CD1c-positive myeloid dendritic cell (primary cell): ENCODE results near the gene PDCD6IP.
"Not testable (repeated sequence)": the region's sequence is repeated elsewhere in the genome, so short reads cannot be mapped to it uniquely, and the experiment has no call there.

Source experiments
- DNase-seq: peaks from one replicate; pipeline ENCODE4 v3.0.0-alpha.2; 2016; ENCODE audit errors: extremely low spot score

The PDCD6IP gene

GRCh38 chr3:33798418-33799201, at the start of gene PDCD6IP:
Gene PDCD6IP, plus strand, starts transcription at chr3:33798630. Its CDS starts 99 bp downstream, at chr3:33798729.
- peak; percentile 94 for DNase-seq

GRCh38 chr3:33749546-33750210, 48.8 kb upstream of the PDCD6IP start:
- peak; percentile 56 for DNase-seq

GRCh38 chr3:33750211-33750548, 48.2 kb upstream of the PDCD6IP start:
- no peak for DNase-seq

GRCh38 chr3:33751336-33751735, 47.1 kb upstream of the PDCD6IP start:
- no peak for DNase-seq

- not testable (repeated sequence) for DNase-seq
Measured at GRCh38 chr3:33754391-33754790, 44.0 kb upstream of the PDCD6IP start.

GRCh38 chr3:33758281-33758680, 40.1 kb upstream of the PDCD6IP start:
- no peak for DNase-seq

GRCh38 chr3:33758864-33759263, 39.6 kb upstream of the PDCD6IP start:
- DNase-seq, result no peak

GRCh38 chr3:33768578-33769330, 29.7 kb upstream of the PDCD6IP start:
- DNase-seq, result no peak

- no peak for DNase-seq
Measured at GRCh38 chr3:33773637-33774036, 24.8 kb upstream of the PDCD6IP start.

- no peak for DNase-seq
Measured at GRCh38 chr3:33775363-33775762, 23.1 kb upstream of the PDCD6IP start.

- DNase-seq, result no peak
Measured at GRCh38 chr3:33777996-33778395, 20.4 kb upstream of the PDCD6IP start.

- DNase-seq, result no peak
Measured at GRCh38 chr3:33779751-33780150, 18.7 kb upstream of the PDCD6IP start.

- DNase-seq, result not testable (repeated sequence)
Measured at GRCh38 chr3:33781413-33781812, 17.0 kb upstream of the PDCD6IP start.

GRCh38 chr3:33786565-33787327, 11.7 kb upstream of the PDCD6IP start:
- no peak for DNase-seq

- DNase-seq, result peak; percentile 69
Measured at GRCh38 chr3:33787328-33788009, 11.0 kb upstream of the PDCD6IP start.

- no peak for DNase-seq
Measured at GRCh38 chr3:33789183-33789954, 9.1 kb upstream of the PDCD6IP start.

- DNase-seq, result no peak
Measured at GRCh38 chr3:33790091-33790490, 8.3 kb upstream of the PDCD6IP start.

- peak; percentile 77 for DNase-seq
Measured at GRCh38 chr3:33791477-33792166, 6.8 kb upstream of the PDCD6IP start.

GRCh38 chr3:33792167-33792892, 6.1 kb upstream of the PDCD6IP start:
- no peak for DNase-seq
